DOHH2 (cell line): Measurements from ENCODE around the gene ARHGEF7.

Experiments
- H3F3A ChIP-seq: fragments of 200-600 bp; sonication (generic), shearing (Covaris generic); 2 replicates; pipeline ENCODE4 v1.6.0; 2016; ENCODE audit warnings: antibody characterized with exemption, mild to moderate bottlenecking; ENCODE audit not compliant: control insufficient read depth, insufficient read depth
- H3K27ac ChIP-seq: fragments of 200-600 bp; sonication (generic); 2 replicates; pipeline ENCODE4 v1.5.1; 2014; ENCODE audit warnings: low read depth, mild to moderate bottlenecking, low read length, moderate library complexity
- H3K27me3 ChIP-seq: fragments of 200-600 bp; sonication (generic); 2 replicates; pipeline ENCODE4 v1.6.1; 2014; ENCODE audit warnings: mild to moderate bottlenecking, low read length, mixed read lengths; ENCODE audit not compliant: control insufficient read depth
- H3K36me3 ChIP-seq: fragments of 200-600 bp; sonication (generic); 2 replicates; pipeline ENCODE4 v1.6.1; 2014; ENCODE audit warnings: mild to moderate bottlenecking, low read length, moderate library complexity, mixed read lengths; ENCODE audit not compliant: control insufficient read depth
- H3K4me1 ChIP-seq: fragments of 200-600 bp; sonication (generic); 2 replicates; pipeline ENCODE4 v1.6.1; 2014; ENCODE audit warnings: mild to moderate bottlenecking, low read length, mixed read lengths; ENCODE audit not compliant: control insufficient read depth
- H3K4me2 ChIP-seq: fragments of 200-600 bp; sonication (generic); 2 replicates; pipeline ENCODE4 v1.6.0; 2014; ENCODE audit warnings: mild to moderate bottlenecking, low read length, moderate library complexity
- H3K4me3 ChIP-seq: fragments of 200-600 bp; sonication (generic); 2 replicates; pipeline ENCODE4 v1.5.1; 2014; ENCODE audit warnings: mild to moderate bottlenecking, low read length, mixed read lengths
- H3K79me2 ChIP-seq: fragments of 200-600 bp; sonication (generic); 2 replicates; pipeline ENCODE4 v1.6.1; 2014; ENCODE audit warnings: mild to moderate bottlenecking, low read length, mixed read lengths; ENCODE audit not compliant: control insufficient read depth
- H3K9me2 ChIP-seq: fragments of 200-600 bp; sonication (generic); replicated peaks from 2 replicates; pipeline ENCODE4 v1.6.1; 2014; ENCODE audit warnings: mild to moderate bottlenecking, low read length, mixed read lengths; ENCODE audit not compliant: control insufficient read depth
- H3K9me3 ChIP-seq: fragments of 200-600 bp; sonication (generic); 2 replicates; pipeline ENCODE4 v1.6.1; 2014; ENCODE audit warnings: antibody characterized with exemption, low read length, mixed read lengths; ENCODE audit not compliant: control insufficient read depth, insufficient read depth
- H4K20me1 ChIP-seq: fragments of 200-600 bp; sonication (generic); 2 replicates; pipeline ENCODE4 v1.6.0; 2014; ENCODE audit warnings: low read depth, mild to moderate bottlenecking, antibody characterized with exemption, low read length, moderate library complexity; ENCODE audit not compliant: control insufficient read depth, insufficient read depth
- EZH2phosphoT487 ChIP-seq: fragments of 200-600 bp; sonication (generic); IDR thresholded peaks from 2 replicates; pipeline ENCODE4 v1.6.1; 2017; ENCODE audit warnings: borderline replicate concordance, mild to moderate bottlenecking, antibody characterized with exemption, low read length, moderate library complexity, mixed read lengths
- TF ChIP-seq, protein P1 (sequence below): fragments of 200-600 bp; sonication (generic); IDR thresholded peaks from one replicate; pipeline ENCODE4 v1.5.1; 2014; ENCODE audit warnings: antibody characterized with exemption, mild to moderate bottlenecking, low read depth, low read length; ENCODE audit not compliant: poor library complexity, severe bottlenecking

The ARHGEF7 gene

DNA sequence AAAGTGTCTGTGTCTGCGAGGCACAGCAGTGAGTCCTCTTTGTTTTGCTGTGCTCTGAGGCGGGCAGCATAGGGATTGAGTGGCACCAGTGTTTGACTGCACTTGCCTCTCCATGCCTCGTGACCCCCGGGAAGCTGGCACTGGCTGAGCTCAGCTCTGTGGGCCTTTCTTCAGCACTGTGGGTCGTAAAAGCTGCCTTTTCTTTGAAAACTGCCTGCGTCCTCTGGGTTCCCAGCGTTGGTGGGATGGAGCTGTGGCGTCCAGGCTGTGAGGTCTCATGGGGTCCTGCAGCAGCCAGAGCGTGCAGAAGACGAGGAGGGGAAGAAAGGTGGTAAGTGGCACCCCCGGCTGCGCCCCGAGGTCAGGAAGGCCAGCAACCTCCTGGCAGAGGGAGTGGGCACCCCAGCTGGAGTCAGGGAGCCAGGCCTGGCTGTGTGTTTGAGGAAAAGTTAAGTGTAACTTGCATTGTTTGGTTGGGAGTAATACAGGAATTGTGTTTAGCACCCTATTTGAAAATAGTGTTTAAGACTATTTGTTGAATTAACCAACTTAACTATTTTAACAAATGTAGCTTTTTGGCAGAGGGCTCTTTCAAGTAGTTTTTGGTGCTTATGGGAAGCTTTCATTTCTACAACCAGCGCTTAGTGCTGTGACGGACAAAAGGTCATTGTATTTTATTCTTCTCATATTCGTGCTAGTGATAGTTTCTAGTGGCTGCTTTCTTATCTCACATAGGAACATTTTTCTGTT, 126.1 kb downstream of the ARHGEF7 start:
- Histone ChIP-seq H3K9me3 (no peaks in the 10 kb centered on the region), H4K20me1 (peaks cover 2% of the 10 kb centered on the region), H3K4me2 (no peak overlapping the region), H3F3A (no peaks in the 10 kb centered on the region), H3K79me2 (peaks cover 85% of the 10 kb centered on the region), H3K9me2 (no peaks in the 10 kb centered on the region), H3K27ac (no peak overlapping the region), H3K4me3 (no peak overlapping the region), H3K36me3 (peaks cover 97% of the 10 kb centered on the region), H3K27me3 (no peaks in the 10 kb centered on the region), H3K4me1 (no peaks in the 10 kb centered on the region)
- no peak for TF ChIP-seq EZH2phosphoT487
- TF ChIP-seq, protein P1, sequence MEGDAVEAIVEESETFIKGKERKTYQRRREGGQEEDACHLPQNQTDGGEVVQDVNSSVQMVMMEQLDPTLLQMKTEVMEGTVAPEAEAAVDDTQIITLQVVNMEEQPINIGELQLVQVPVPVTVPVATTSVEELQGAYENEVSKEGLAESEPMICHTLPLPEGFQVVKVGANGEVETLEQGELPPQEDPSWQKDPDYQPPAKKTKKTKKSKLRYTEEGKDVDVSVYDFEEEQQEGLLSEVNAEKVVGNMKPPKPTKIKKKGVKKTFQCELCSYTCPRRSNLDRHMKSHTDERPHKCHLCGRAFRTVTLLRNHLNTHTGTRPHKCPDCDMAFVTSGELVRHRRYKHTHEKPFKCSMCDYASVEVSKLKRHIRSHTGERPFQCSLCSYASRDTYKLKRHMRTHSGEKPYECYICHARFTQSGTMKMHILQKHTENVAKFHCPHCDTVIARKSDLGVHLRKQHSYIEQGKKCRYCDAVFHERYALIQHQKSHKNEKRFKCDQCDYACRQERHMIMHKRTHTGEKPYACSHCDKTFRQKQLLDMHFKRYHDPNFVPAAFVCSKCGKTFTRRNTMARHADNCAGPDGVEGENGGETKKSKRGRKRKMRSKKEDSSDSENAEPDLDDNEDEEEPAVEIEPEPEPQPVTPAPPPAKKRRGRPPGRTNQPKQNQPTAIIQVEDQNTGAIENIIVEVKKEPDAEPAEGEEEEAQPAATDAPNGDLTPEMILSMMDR: no peak

DNA sequence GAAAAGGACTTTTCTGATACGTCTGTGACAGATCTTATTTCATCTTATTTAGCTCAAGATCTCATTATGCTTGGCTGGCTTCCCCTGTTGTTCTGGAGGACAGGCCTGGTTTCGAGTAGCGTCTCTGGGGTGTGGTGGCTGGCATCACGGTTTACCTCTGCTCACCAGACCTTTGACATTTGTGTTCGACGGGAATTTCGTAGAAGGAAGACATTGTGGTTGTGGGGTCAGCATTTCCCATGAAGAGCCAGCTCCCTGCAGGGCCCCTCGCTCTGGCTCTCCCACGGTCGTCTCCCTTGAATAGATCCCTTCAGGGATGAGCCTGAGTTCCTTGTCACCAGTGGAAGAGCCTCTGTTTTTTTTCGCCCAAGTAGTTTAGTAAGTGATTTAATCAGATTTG, 126.8 kb downstream of the ARHGEF7 start:
- H3K27ac ChIP-seq: no peak overlapping the region
- H3K79me2 ChIP-seq: peaks cover 83% of the 10 kb centered on the region
- no peaks in the 10 kb centered on the region for H3K4me1 ChIP-seq
- H3K4me3 ChIP-seq: no peak overlapping the region
- no peaks in the 10 kb centered on the region for H3K9me2 ChIP-seq
- peaks cover 2% of the 10 kb centered on the region for H4K20me1 ChIP-seq
- H3K4me2 ChIP-seq: no peak overlapping the region
- H3F3A ChIP-seq: no peaks in the 10 kb centered on the region
- H3K27me3 ChIP-seq: no peaks in the 10 kb centered on the region
- peaks cover 99% of the 10 kb centered on the region for H3K36me3 ChIP-seq
- no peaks in the 10 kb centered on the region for H3K9me3 ChIP-seq
- TF ChIP-seq EZH2phosphoT487: no peak
- TF ChIP-seq, protein P1: no peak

DNA sequence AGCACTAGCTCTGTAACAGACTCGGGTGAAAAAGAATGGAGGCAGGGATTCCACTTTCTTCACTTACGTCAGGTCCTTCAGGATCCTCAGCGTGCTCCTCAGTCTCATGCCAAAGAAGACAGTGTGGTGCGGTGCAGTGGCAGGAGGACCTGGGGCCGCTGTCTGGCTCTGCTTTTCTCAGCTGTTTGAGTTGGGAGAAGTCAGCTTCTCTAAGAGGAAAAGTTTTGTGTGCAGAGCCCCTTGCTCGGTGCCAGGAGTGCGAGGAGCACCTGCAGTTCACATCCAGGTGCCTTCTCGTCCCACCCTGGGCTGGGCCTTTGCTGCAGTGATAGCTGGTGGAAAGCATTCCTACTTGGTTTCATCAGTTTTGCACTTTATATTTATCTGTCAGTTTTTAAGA, 127.5 kb downstream of the ARHGEF7 start:
- peaks cover 99% of the 10 kb centered on the region for H3K36me3 ChIP-seq
- peaks cover 79% of the 10 kb centered on the region for H3K79me2 ChIP-seq

More for the DNA sequence above, 127.5 kb downstream of the ARHGEF7 start:
- Histone ChIP-seq H3K27ac (no peak overlapping the region), H3K27me3 (no peaks in the 10 kb centered on the region), H3K4me2 (no peak overlapping the region), H3K9me2 (no peaks in the 10 kb centered on the region), H3K4me1 (no peaks in the 10 kb centered on the region), H3F3A (no peaks in the 10 kb centered on the region), H3K9me3 (no peaks in the 10 kb centered on the region), H4K20me1 (peaks cover 2% of the 10 kb centered on the region), H3K4me3 (no peak overlapping the region)
- TF ChIP-seq, protein P1: no peak
- no peak for TF ChIP-seq EZH2phosphoT487
